T-helper 2 cell treated with Interferon-gamma antibody and Interleukin-4, amounts not matched to agents 5 μg/mL and 100 μg/mL, for 36 hours (primary cell): ENCODE data around the gene TBXAS1.

Source experiments
- DNase-seq: peaks from one replicate; pipeline ENCODE4 v3.0.0; 2021; ENCODE audit warnings: low spot score
- H3K27ac Mint-ChIP-seq: one replicate; pipeline ENCODE4 v1.8.0; 2021; ENCODE audit warnings: mild to moderate bottlenecking, mixed read lengths
- H3K27me3 Mint-ChIP-seq: one replicate; pipeline ENCODE4 v1.8.0; 2021; ENCODE audit warnings: low read depth, mixed read lengths
- H3K36me3 Mint-ChIP-seq: one replicate; pipeline ENCODE4 v1.8.0; 2021; ENCODE audit warnings: low read depth, mixed read lengths
- H3K4me1 Mint-ChIP-seq: one replicate; pipeline ENCODE4 v1.8.0; 2021; ENCODE audit warnings: low read depth, mixed read lengths
- H3K4me3 Mint-ChIP-seq: one replicate; pipeline ENCODE4 v1.8.0; 2022; ENCODE audit warnings: mild to moderate bottlenecking, moderate library complexity, mixed read lengths
- H3K9me3 Mint-ChIP-seq: one replicate; pipeline ENCODE4 v1.8.0; 2021; ENCODE audit warnings: mixed read lengths

The TBXAS1 gene

DNA sequence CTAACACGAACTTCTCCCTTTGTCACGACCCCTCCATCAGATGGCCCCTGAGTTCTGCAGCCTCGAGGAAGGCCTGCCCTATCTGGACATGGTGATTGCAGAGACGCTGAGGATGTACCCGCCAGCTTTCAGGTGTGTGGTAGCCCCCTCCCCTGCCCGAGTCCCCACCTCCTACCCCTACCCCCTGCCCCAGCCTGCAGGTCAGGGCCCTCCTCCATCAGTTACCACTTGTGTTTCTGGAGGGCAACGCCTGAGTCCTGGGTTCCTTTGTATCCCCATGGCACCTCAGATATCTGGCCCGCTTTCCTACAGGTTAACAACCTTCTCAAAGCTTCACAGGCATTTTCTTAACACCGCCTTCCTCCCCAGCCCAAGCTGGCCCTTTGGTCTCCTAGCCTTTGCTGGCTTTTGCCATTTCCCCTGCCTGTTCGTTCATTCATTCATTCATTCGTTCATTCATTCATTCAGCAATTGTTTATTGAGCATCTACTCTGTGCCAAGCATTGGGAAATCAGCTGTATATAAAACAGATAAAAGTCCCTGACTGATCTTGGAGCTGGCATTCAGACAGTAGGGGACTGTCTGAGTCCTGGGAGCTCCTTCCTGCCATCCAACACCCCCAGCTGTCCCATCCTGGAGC is 178.1 kb downstream of the TBXAS1 start:
- H3K36me3 Mint-ChIP-seq, result no peaks in the 10 kb centered on the region
- no peaks in the 10 kb centered on the region for H3K4me1 Mint-ChIP-seq
- H3K27me3 Mint-ChIP-seq, result peaks cover 5% of the 10 kb centered on the region
- H3K4me3 Mint-ChIP-seq, result no peak overlapping the region
- DNase-seq, result no peak
- H3K9me3 Mint-ChIP-seq, result no peaks in the 10 kb centered on the region
- H3K27ac Mint-ChIP-seq, result no peak overlapping the region

DNA sequence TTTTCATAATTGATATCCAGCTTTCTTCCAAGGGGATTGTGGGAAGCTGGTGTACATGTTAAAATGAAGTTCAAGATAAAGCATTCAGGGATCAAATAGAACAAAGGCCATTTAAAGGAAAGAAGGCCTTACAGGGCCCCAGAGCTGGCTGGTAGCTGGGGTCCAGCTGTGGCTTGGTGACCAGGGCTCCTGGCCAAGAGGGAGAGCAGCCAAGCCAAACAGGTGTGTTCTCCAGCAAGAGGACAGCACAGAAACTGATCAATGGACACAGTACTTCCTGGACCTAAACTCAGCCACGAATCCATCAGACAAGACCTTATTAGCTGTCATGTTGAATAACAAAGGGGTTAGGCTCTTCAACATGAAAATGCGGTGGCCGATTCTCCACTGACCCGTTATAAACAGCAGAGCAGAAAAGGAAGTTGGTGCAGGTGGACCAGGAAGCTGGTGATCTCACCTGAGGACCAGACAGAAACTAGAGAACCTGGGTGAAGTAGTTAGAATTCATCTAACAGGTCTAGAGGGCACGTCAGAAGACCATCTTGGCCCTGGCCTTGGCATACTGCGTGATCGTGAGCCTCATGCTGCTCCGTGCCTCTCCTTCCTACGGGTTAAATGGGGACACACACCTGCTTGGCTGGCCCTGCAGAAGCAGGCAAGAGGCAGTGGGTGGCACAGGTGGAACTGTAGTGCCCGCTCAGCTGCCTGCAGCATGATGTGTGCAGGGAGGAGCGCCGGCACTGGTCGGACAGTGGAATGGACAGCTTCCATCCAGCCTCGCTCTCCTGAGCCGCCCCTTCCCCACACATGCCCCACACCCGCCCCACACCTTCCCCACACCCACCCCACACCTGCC is 179.9 kb downstream of the TBXAS1 start:
- no peak overlapping the region for H3K27ac Mint-ChIP-seq
- DNase-seq, result no peak
- H3K27me3 Mint-ChIP-seq, result peaks cover 5% of the 10 kb centered on the region
- no peaks in the 10 kb centered on the region for H3K4me1 Mint-ChIP-seq
- H3K36me3 Mint-ChIP-seq, result no peaks in the 10 kb centered on the region
- no peaks in the 10 kb centered on the region for H3K9me3 Mint-ChIP-seq
- H3K4me3 Mint-ChIP-seq, result no peak overlapping the region

DNA sequence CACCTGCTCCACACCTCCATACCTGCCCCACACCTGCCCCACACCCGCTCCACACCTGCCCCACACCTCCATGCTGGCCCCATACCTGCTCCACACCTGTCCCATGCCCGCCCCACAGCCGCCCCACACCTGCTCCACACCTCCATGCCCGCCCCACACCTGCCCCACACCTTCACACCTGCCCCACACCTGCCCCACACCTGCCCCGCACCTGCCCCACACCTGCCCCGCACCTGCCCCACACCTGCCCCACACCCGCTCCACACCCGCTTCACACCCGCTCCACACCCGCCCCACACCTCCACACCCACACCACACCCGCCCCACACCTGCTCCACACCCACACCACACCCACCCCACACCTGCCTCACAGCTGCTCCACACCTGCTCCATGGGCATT is 180.7 kb downstream of the TBXAS1 start:
- Mint-ChIP-seq H3K27ac (no peak overlapping the region), H3K4me1 (no peaks in the 10 kb centered on the region), H3K36me3 (no peaks in the 10 kb centered on the region), H3K27me3 (peaks cover 5% of the 10 kb centered on the region), H3K4me3 (no peak overlapping the region), H3K9me3 (no peaks in the 10 kb centered on the region)
- no peak for DNase-seq

DNA sequence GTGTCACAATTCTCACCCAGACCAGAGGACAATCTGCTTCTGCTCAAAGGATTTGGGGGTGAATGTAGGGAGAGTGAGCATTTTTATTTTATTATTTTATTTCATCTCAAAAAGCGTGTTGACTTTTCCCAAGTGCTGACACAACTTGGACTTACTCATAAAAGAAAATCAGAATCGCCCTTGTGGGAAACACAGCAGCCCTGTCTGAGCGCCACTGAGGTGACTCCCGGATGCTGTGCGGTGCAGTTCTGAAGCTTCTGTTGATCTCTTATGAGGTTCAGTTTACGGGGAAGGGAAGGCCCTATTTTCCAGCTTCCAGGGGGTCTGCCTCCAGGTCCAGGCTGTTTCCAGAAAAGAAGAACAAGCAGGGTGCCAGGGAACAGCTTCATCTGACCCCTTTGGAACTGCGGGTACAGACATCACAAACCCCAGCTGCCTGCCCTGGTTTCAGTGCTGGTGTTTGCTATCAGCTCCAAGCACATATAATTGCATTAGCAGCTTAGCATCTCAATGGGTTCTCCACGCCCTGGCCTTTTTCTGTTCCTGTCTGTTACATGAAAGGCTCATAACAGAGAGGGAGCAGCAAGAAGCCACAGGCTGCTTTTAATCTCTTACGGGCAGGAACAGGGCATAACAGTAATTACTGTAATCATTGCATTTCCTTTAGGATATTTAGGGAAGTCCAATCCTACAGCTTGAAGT is 181.3 kb downstream of the TBXAS1 start:
- Mint-ChIP-seq H3K4me1 (no peaks in the 10 kb centered on the region), H3K4me3 (no peak overlapping the region), H3K36me3 (no peaks in the 10 kb centered on the region), H3K9me3 (no peaks in the 10 kb centered on the region), H3K27ac (no peak overlapping the region), H3K27me3 (peaks cover 5% of the 10 kb centered on the region)
- DNase-seq, result no peak

DNA sequence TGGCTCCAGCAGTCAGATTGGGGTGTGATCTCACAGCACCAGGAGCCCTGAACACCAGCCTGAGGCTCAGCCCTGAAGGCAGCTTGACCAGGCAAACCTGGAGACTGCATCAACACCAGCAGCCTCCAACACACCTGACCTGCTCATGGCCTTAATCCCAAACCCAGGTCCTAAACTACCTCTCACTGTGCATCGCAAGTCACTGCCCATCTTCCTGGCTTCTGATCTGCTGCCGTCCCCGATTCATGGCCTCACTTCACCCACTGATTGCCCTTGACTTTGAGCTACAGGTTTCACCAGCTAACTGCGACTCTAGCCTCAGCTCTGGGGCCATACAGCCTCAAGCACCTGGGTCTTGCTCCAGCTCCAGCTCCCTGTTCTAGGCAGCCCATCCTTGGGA is 184.6 kb downstream of the TBXAS1 start:
- H3K9me3 Mint-ChIP-seq, result no peaks in the 10 kb centered on the region
- no peak overlapping the region for H3K4me3 Mint-ChIP-seq
- DNase-seq, result no peak
- H3K4me1 Mint-ChIP-seq, result no peaks in the 10 kb centered on the region
- H3K36me3 Mint-ChIP-seq, result no peaks in the 10 kb centered on the region
- no peak overlapping the region for H3K27ac Mint-ChIP-seq
- peaks cover 3% of the 10 kb centered on the region for H3K27me3 Mint-ChIP-seq

DNA sequence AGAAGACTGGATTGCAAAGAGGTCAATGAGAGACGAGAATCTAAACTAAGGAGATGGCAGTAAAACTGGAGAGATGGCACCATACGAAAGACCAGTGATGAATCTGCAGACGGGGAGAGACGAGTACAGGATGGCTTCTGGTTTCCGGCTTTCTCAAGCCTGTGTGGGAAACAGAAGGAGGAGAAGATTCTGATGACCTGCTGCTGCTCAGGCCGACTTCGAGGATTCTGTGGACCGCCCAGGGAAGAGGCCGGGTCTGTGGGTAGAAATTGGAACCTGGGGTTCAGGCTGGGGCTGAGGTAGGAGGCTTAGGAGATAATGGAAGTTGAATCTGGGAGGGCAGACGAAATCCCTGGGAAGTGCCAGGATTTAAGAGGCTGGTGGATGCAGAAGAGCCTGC is 185.1 kb downstream of the TBXAS1 start:
- Mint-ChIP-seq H3K4me3 (no peak overlapping the region), H3K27me3 (peaks cover 3% of the 10 kb centered on the region), H3K36me3 (no peaks in the 10 kb centered on the region), H3K4me1 (no peaks in the 10 kb centered on the region), H3K27ac (no peak overlapping the region), H3K9me3 (no peaks in the 10 kb centered on the region)
- DNase-seq, result no peak

DNA sequence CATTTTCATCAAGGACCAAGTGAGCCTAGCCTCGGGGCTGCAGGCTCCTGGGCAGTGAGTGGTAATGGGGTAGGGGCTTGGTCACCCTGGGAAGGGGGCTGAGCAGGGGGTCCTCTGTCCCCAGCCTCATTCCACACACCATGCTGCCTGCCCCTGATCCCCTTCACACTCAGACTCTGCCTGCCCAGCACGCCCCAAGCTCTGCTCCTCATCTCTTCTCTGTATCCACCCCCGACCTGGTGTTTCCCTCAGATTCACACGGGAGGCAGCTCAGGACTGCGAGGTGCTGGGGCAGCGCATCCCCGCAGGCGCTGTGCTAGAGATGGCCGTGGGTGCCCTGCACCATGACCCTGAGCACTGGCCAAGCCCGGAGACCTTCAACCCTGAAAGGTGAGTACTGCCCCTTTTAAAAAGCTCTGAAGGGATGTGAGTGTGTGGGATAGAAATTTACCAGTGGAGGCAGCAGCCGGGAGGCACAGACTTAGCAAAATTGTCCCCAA is 186.5 kb downstream of the TBXAS1 start:
- Mint-ChIP-seq H3K4me1 (no peaks in the 10 kb centered on the region), H3K4me3 (no peak overlapping the region), H3K36me3 (no peaks in the 10 kb centered on the region), H3K27me3 (peaks cover 3% of the 10 kb centered on the region), H3K27ac (no peak overlapping the region), H3K9me3 (no peaks in the 10 kb centered on the region)
- no peak for DNase-seq

DNA sequence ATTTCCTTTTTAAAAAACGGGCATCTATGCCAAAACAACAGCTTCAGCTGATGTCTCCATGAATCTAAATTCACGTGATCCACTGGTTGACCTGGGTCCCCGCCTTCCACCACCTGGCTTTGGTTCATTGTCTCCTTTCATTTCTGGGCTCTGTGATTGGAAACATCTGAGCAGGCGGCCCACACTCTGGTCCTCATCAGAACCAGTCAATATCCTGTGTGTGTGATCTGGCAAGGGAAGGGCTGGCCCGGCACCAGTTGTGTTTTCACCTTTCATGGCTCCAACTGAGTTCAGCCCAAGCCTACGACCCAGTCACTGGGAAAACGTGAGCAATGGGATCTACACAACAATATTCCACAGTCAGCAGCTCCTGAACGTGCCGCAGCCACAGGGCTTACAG is 187.5 kb downstream of the TBXAS1 start:
- H3K27ac Mint-ChIP-seq, result no peak overlapping the region
- H3K4me1 Mint-ChIP-seq, result no peaks in the 10 kb centered on the region
- H3K36me3 Mint-ChIP-seq, result no peaks in the 10 kb centered on the region
- no peak overlapping the region for H3K4me3 Mint-ChIP-seq
- DNase-seq, result no peak
- no peaks in the 10 kb centered on the region for H3K9me3 Mint-ChIP-seq
- H3K27me3 Mint-ChIP-seq, result no peaks in the 10 kb centered on the region

DNA sequence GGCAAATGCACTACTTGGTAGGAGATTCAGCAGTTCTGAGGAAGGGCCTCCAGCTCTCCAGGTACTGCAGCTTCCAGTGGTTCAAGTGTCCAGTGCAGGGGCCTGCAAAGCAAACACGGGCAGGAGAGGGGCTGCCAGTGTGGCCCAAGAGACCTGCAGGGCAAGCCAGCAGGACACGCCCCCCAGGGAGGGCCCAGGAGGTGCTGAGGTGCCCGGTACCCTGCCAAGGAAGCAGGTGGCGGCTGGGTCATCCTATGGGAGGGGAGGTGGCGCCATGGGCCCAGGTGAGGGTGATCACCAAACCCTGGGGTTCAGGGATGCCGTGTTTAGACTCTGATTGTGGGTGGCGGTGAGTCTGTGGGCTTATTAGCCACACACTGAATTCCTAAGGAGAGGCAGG is 188.0 kb downstream of the TBXAS1 start:
- DNase-seq, result no peak
- no peak overlapping the region for H3K27ac Mint-ChIP-seq
- no peak overlapping the region for H3K4me3 Mint-ChIP-seq
- H3K27me3 Mint-ChIP-seq, result no peaks in the 10 kb centered on the region
- H3K4me1 Mint-ChIP-seq, result no peaks in the 10 kb centered on the region
- no peaks in the 10 kb centered on the region for H3K9me3 Mint-ChIP-seq
- H3K36me3 Mint-ChIP-seq, result peaks cover 3% of the 10 kb centered on the region

DNA sequence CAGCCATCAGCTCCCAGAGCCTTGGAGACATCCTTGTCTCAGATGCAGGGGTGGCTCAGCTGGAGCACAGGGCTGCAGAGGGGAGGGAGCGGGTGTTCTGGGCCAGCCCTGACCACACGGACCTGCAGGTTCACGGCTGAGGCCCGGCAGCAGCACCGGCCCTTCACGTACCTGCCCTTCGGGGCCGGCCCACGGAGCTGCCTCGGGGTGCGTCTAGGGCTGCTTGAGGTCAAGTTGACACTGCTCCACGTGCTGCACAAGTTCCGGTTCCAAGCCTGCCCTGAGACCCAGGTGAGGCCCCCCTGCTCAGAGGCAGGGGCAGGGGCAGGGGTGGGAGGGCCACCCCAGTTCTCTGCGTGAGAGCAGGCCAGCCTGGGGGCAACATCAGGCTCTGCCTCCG is 188.5 kb downstream of the TBXAS1 start:
- Mint-ChIP-seq H3K36me3 (peaks cover 7% of the 10 kb centered on the region), H3K4me1 (no peaks in the 10 kb centered on the region), H3K27me3 (no peaks in the 10 kb centered on the region), H3K9me3 (no peaks in the 10 kb centered on the region), H3K27ac (no peak overlapping the region), H3K4me3 (no peak overlapping the region)
- DNase-seq, result no peak

DNA sequence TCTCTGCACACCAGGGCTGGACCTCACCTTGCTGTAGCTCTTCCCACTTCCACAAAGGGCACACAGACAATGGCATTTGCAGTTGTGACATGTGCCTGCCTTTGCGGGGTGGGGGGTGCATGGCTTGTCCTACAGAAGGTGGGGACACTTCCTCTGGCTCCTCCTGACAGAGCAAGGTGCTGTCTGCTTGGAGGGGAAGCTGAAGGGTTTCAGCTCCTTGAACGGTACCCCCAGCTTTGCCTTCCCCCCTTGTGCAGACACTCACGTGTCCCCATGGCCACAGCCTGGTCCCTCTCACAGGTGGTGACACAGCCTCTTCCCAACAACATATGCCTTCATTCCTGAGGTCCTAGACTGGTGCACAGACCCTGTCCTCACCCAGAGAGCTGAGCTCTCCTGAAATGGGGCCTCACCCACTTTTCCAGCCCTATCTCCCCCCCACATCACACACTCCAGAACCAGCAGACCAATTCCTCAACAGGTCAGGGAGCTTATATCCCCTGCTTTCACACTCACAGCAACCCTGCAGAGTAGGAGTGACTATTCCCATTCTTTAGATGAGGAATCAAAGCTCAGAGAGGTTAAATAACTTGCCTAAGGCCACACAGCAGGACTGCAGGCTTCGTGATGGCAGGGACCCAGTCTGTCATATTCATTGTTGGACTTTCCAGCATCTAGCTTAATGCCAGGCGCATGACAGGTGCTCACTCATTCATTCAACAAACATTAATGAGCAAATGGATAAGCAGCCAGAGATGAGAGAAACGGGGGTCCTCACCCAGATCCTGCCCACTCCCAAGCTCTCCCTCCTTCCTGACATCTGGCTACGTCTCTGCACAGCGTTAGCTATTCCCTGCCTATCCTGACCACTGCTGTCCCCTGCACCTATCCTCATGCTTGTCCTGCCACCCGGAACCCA is 189.3 kb downstream of the TBXAS1 start:
- Mint-ChIP-seq H3K27ac (no peak overlapping the region), H3K4me3 (no peak overlapping the region), H3K4me1 (no peaks in the 10 kb centered on the region)

DNA sequence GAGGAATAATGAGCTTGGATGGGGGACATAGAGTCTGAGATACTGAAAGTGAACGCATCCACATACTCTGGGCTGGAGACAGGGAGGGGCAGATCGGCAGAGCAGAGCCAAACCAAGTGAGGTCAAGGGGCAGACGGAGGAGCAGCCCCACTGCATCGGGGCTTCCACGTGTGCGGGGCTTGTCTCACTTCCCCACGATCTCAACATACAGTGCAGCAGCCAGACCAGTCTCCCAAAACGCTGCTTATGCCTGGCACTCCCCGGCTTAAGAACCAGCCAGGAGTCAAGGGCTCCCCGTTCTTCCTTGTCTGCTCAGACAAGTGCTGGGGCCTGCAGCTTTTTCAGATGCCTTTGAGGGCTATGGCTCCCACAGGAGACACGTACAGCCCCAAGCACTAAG is 190.1 kb downstream of the TBXAS1 start:
- Mint-ChIP-seq H3K9me3 (no peaks in the 10 kb centered on the region), H3K36me3 (peaks cover 21% of the 10 kb centered on the region), H3K4me1 (no peaks in the 10 kb centered on the region), H3K4me3 (no peak overlapping the region), H3K27me3 (no peaks in the 10 kb centered on the region), H3K27ac (no peak overlapping the region)
- no peak for DNase-seq

More for the DNA sequence above, 189.3 kb downstream of the TBXAS1 start:
- Mint-ChIP-seq H3K27me3 (no peaks in the 10 kb centered on the region), H3K36me3 (peaks cover 13% of the 10 kb centered on the region), H3K9me3 (no peaks in the 10 kb centered on the region)
- no peak for DNase-seq

DNA sequence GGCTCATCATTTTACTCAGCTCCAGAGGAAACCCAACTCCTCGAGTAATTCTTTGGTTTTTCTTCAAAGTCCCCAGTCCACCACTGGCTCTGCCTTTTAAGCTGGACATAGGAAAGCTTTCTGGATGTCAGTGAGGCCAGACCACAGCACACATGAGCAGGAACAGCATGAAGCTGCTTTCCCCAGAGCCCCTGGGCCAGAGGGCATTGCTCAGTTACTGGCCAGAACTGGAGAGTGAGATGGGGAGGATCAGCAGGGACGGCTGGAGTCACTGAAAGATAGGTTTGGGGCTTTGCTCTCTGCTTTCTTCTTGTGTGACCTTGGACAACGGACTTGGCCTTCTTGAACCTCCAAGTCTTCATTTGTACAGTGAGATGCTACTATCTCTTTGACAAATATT is 190.5 kb downstream of the TBXAS1 start:
- no peak for DNase-seq
- H3K27me3 Mint-ChIP-seq, result no peaks in the 10 kb centered on the region
- H3K27ac Mint-ChIP-seq, result no peak overlapping the region
- H3K4me1 Mint-ChIP-seq, result no peaks in the 10 kb centered on the region
- peaks cover 25% of the 10 kb centered on the region for H3K36me3 Mint-ChIP-seq
- no peaks in the 10 kb centered on the region for H3K9me3 Mint-ChIP-seq
- H3K4me3 Mint-ChIP-seq, result no peak overlapping the region
